WTC11 (cell line): Measurements from ENCODE around the gene GRIA2.

Experiments used
- ATF1 ChIP-seq: sonication (generic); formaldehyde crosslinking; IDR thresholded peaks from 2 replicates; pipeline ENCODE4 v1.8.1; 2023; ENCODE audit warnings: mild to moderate bottlenecking, moderate library complexity, missing genetic modification reagents
- CREB1 ChIP-seq: sonication (generic); formaldehyde crosslinking; IDR thresholded peaks from 2 replicates; pipeline ENCODE4 v1.8.0; 2023; ENCODE audit warnings: mild to moderate bottlenecking, missing genetic modification reagents
- E2F4 ChIP-seq: sonication (generic); formaldehyde crosslinking; IDR thresholded peaks from 2 replicates; pipeline ENCODE4 v1.8.1; 2022; ENCODE audit warnings: low read depth, mild to moderate bottlenecking, moderate library complexity, missing genetic modification reagents, borderline replicate concordance
- ESRRA ChIP-seq: sonication (generic); formaldehyde crosslinking; IDR thresholded peaks from 2 replicates; pipeline ENCODE4 v1.8.1; 2022; ENCODE audit warnings: mild to moderate bottlenecking, missing genetic modification reagents, borderline replicate concordance
- FOXK1 ChIP-seq: sonication (generic); formaldehyde crosslinking; IDR thresholded peaks from 2 replicates; pipeline ENCODE4 v1.8.0; 2022; ENCODE audit warnings: mild to moderate bottlenecking, moderate library complexity, missing genetic modification reagents
- MLX ChIP-seq: sonication (generic); formaldehyde crosslinking; IDR thresholded peaks from 2 replicates; pipeline ENCODE4 v1.8.1; 2023; ENCODE audit warnings: mild to moderate bottlenecking, missing genetic modification reagents, moderate library complexity
- TP53 ChIP-seq: sonication (generic); formaldehyde crosslinking; IDR thresholded peaks from 2 replicates; pipeline ENCODE4 v1.8.1; 2023; ENCODE audit warnings: mild to moderate bottlenecking, missing genetic modification reagents
- ZNF416 ChIP-seq: fragments of 250-450 bp; sonication (Bioruptor Pico); IDR thresholded peaks from 2 replicates; pipeline ENCODE4 v1.9.0; 2021; ENCODE audit warnings: mild to moderate bottlenecking, inconsistent platforms
- TF ChIP-seq, protein P1 (sequence below): sonication (generic); formaldehyde crosslinking; IDR thresholded peaks from 2 replicates; pipeline ENCODE4 v1.8.1; 2022; ENCODE audit warnings: mild to moderate bottlenecking, missing genetic modification reagents, moderate library complexity, borderline replicate concordance
- TF ChIP-seq, protein P2 (sequence below): fragments of 200-600 bp; IDR thresholded peaks from 2 replicates; pipeline ENCODE4 v1.8.0; 2022; ENCODE audit warnings: antibody characterized with exemption
- TF ChIP-seq, protein P3 (sequence below): sonication (generic); formaldehyde crosslinking; IDR thresholded peaks from 2 replicates; pipeline ENCODE4 v1.8.0; 2022; ENCODE audit warnings: mild to moderate bottlenecking, missing genetic modification reagents

DNA sequence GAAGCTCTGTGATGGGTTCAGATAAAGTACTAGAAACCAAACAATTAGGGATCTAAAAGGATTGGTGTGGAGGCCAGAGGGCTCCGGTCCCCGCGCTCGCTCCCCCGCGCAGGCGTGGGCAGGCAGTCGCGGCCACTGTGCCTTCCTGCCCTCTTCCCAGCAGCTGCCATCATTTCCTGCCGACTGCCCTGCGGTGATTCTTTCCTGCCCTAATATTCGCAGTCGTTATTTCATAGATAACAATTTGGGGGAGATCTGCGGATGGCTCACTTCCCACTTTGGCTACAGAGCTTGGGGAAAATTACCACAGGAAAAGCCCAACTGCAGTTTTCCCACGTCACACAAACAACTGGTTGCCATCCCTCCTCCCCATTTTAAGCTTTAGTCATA, 2.2 kb downstream of the GRIA2 start:
- TF ChIP-seq ESRRA (no peak), ZNF416 (CRISPR knock-in tag) (no peak), FOXK1 (CRISPR knock-in tag) (no peak), MLX (CRISPR knock-in tag) (no peak), TP53 (CRISPR knock-in tag) (no peak), CREB1 (CRISPR knock-in tag) (no peak), ATF1 (CRISPR knock-in tag) (no peak), E2F4 (CRISPR knock-in tag) (no peak)
- TF ChIP-seq, protein P1, sequence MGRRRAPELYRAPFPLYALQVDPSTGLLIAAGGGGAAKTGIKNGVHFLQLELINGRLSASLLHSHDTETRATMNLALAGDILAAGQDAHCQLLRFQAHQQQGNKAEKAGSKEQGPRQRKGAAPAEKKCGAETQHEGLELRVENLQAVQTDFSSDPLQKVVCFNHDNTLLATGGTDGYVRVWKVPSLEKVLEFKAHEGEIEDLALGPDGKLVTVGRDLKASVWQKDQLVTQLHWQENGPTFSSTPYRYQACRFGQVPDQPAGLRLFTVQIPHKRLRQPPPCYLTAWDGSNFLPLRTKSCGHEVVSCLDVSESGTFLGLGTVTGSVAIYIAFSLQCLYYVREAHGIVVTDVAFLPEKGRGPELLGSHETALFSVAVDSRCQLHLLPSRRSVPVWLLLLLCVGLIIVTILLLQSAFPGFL (CRISPR knock-in tag), result no peak
- TF ChIP-seq, protein P2, sequence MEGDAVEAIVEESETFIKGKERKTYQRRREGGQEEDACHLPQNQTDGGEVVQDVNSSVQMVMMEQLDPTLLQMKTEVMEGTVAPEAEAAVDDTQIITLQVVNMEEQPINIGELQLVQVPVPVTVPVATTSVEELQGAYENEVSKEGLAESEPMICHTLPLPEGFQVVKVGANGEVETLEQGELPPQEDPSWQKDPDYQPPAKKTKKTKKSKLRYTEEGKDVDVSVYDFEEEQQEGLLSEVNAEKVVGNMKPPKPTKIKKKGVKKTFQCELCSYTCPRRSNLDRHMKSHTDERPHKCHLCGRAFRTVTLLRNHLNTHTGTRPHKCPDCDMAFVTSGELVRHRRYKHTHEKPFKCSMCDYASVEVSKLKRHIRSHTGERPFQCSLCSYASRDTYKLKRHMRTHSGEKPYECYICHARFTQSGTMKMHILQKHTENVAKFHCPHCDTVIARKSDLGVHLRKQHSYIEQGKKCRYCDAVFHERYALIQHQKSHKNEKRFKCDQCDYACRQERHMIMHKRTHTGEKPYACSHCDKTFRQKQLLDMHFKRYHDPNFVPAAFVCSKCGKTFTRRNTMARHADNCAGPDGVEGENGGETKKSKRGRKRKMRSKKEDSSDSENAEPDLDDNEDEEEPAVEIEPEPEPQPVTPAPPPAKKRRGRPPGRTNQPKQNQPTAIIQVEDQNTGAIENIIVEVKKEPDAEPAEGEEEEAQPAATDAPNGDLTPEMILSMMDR, result no peak
- TF ChIP-seq, protein P3, sequence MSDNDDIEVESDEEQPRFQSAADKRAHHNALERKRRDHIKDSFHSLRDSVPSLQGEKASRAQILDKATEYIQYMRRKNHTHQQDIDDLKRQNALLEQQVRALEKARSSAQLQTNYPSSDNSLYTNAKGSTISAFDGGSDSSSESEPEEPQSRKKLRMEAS (CRISPR knock-in tag), result no peak
